ENCODE results near the gene S100A7A.
"Not testable (repeated sequence)": the region's sequence is repeated elsewhere in the genome, so short reads cannot be mapped to it uniquely, and the experiment has no call there.

Gene S100A7A

DNA sequence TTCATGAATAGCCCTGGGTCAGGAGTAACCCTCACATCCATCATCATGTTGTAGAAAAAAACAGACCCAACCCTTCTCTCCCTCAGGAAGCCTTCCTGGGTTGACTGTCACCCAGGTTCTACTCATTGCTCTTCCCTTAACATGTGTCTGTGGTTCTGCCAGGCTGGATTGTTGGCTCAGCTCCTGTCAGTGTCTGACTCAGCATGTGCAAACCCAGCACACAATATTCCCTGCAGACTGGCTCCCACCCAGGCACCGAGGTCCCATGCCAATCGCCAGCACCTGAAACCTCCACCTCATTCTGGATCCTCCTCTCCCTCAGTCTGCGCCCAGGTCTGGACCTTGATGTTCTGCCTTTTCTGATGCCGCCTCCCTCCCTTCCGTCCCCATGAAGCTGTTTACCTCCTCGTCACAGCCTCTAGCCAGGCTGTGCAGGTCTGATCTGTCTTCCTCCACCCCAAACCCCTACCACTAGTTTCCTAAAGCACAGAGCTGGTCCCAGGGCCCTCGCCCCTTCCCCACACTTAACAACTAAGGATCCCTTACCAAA is 21.1 kb upstream of the S100A7A start:
- no peak for DNase-seq (ENCODE audit: low spot score)

DNA sequence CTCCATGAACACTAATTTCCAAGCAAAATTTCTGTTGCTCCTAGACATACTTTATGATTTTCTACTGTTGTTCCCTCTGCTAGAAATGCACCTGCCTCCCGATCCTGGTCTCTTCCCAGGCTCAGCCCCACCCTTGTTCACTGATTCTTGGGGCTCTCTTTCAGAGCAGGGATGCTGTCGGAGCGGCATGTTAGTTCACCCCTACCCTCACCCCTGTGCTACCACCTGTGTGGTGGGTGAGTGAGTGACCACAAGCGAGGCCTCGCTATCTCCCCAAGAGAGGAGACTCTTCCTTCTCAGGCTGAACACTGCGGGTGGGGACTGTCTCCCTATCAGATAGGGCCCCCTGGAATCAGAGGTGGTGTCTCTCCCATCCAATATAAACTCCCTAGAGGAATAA is 20.5 kb upstream of the S100A7A start:
- no peak for DNase-seq (ENCODE audit: low spot score)

GRCh38 chr1:153396461-153396860 is 19.9 kb upstream of the S100A7A start:
- DNase-seq (ENCODE audit: low spot score), result no peak

DNA sequence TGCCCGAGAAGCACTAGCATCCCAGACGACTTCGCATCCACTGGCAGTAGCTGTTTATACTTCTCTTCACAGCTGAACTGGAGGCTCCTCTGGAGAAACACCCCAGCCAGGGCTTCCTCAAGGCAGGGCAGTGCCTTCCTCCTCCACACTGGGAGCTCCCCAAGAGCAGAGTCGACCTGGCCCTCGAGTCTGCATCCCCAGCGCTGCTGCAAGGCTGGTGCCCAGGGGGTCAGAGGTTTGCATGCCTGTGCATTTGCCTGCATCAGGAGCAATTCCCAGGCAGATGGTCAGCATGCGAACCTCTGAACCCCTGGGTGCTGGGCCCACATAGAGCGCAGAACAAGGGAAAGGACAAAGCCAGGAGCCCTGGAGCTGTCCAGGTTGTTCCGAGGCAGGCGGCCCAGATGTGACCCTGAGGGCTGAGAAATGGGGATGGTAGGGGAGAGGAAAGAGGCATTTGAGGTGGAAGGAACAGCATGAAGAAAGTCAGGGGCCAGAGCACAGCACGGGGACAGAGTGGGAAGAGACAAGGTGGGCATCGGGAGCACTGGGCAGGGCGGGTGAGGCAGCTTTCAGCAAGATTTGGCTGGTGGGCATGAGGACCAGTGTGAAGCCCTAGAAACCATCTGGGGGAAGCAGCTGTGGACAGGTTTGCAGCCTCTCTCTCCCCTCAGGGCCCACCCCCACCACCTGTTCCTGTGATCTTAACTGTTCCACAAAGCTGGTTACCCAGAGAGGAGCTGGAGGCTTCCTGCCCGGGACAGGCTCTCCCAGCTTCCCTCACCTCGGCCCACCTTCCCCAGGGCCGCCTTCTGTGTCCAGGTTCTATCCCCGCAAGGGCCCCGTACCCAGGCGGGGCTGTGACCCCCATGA is 19.0 kb upstream of the S100A7A start:
- DNase-seq (ENCODE audit: low spot score), result no peak

- no peak for DNase-seq (ENCODE audit: low spot score)
These were observed 18.2 kb upstream of the S100A7A start for GRCh38 chr1:153397924-153398651.

- DNase-seq (ENCODE audit: low spot score), result no peak
These were observed 16.8 kb upstream of the S100A7A start for GRCh38 chr1:153399401-153400055.

DNA sequence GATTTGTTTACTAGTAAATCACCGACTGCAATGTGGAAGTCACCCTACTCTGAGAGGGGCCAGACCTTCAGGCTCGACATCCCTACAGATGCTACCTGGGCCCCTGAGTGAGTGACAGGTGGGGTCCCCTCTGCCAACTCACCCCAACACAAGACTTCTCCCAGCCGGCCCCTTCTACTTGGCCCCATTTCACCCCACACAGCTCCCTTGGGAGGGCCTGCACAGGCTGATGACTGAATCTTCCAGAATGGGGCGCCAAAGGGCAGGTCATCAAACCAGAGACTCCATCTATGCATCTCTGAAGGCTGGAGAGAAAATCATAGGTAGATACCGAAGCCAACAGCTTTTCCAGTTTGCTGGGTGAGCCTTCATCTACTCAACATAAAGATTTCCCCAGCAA is 16.1 kb upstream of the S100A7A start:
- DNase-seq (ENCODE audit: low spot score), result no peak

- DNase-seq (ENCODE audit: low spot score), result no peak
These were observed 14.9 kb upstream of the S100A7A start for GRCh38 chr1:153401461-153401860.

DNA sequence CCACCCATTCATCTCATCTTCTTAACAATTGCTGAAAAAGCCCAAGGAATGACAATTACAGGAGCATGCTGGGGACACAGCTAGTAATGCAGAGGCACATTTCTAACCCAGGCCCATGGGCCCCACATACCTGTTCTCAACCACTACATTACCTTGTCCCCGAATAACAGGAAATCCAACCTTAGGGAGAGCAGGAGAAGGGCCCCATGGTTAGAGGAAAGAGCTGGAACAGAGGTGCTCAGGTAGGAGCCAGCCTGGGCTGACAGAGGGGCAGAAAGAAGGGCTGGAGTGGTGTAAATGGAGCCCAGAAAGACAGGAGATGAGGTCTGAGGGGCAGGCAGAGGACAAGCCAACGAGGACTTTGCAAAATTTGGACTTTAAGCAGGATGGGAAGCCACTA is 14.1 kb upstream of the S100A7A start:
- DNase-seq (ENCODE audit: low spot score), result no peak

DNA sequence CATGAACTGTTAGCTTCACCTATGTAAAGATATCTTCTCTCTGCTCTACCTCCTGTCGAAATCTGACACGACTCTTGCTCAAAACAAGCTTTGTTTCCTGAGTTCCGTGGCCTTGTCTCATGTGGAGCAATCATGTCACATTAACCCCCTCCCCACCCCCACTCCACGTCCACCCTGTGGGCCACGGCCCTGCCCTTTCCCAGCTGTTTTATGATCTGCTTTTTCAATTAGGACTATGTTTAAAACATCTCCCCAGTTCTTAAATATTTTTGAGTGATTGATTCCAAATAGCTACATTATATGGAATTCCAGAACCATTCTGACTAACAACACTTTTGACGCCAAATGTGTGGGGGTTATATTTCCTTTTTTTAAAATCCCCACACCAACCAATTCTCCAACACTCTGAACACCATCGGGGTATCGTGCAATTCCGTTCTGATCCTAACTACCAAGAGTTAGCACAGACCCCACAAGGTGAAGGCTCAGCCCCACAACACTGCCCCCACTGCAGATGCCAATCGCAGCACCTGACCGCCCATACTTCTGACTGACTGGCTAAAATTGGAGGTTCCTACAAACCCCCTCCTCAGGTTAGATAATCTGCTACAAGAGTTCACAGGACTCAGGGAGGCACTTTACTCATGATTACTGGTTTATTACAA is 12.8 kb upstream of the S100A7A start:
- DNase-seq (ENCODE audit: low spot score), result no peak

DNA sequence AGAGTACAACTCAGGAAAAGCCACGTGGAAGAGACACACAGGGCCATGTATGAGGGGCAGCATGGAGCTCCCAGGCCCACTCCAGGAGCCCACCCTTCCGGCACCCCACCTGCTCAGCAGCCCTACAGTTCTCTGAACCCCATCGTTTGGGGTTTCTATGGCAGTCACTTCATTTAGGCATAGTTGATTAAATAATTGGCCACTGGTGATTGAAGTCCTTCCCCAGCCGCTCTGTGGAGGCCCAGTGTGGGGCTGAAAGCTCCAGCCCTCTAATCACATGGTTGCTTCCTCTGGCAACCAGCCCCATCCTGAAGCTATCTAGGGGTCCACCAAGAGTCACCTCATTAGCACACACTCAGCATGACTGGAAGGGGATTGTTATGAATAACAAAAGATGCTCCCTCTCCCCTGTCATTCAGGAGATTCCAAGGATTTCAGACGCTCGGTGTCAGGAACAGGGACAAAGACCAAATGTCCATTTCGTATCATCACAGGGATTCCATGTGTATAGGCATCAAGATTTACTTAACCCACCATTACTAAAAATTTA is 12.2 kb upstream of the S100A7A start:
- no peak for DNase-seq (ENCODE audit: low spot score)

DNA sequence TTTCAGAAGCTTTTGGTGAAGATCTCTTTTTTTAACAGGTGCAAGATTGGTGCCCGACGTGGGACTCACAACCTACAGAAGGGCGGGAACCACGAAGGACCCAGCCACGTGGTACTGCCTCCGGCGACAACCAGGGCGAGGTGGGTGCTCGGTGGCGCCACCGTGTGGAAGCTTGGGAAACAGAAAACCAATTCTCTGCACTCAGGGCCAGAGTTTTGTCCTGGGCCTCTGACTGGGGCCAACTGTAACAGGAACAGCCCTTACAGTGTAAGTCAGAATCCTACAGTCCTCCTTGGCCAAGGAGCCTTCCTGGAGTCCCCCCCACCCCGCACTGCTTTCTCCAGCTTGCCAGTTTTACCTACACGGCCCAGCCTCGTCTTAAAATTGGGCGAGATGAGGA is 11.6 kb upstream of the S100A7A start:
- DNase-seq (ENCODE audit: low spot score), result peak; percentile 68

GRCh38 chr1:153405825-153406599 is 10.3 kb upstream of the S100A7A start:
- DNase-seq (ENCODE audit: low spot score), result not testable (repeated sequence)

DNA sequence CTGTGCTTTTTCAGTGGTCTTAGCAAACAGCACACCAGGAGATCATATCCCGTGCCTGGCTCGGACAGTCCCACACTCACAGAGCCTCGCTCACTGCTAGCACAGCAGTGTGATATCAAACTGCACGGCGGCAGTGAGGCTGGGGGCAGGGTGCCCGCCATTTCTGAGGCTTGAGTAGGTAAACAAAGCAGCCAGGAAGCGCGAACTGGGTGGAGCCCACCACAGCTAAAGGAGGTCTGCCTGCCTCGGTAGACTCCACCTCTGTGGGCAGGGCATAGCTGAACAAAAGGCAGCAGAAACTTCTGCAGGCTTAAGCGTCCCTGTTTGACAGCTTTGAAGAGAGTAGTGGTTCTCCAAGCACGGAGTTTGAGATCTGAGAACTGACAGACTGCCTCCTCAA is 9.0 kb upstream of the S100A7A start:
- DNase-seq (ENCODE audit: low spot score), result not testable (repeated sequence)

DNA sequence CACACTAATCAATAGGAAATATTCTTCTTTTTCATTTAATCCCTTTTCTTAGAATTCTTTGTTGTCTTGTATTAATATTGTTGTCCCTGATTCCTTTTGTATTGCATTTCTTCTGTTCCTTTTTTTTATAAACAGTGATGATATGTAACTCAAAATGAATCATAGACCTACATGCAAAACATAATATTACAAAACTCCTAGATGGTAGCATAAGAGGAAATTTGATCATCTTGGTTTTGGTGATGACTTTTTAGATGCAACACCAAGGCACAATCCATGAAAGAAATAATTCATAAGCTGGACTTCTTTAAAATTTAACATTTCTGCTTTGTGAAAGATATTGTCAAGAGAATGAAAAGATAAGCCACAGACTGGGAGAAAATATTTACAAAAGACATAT is 2.4 kb upstream of the S100A7A start:
- not testable (repeated sequence) for DNase-seq (ENCODE audit: low spot score)

DNA sequence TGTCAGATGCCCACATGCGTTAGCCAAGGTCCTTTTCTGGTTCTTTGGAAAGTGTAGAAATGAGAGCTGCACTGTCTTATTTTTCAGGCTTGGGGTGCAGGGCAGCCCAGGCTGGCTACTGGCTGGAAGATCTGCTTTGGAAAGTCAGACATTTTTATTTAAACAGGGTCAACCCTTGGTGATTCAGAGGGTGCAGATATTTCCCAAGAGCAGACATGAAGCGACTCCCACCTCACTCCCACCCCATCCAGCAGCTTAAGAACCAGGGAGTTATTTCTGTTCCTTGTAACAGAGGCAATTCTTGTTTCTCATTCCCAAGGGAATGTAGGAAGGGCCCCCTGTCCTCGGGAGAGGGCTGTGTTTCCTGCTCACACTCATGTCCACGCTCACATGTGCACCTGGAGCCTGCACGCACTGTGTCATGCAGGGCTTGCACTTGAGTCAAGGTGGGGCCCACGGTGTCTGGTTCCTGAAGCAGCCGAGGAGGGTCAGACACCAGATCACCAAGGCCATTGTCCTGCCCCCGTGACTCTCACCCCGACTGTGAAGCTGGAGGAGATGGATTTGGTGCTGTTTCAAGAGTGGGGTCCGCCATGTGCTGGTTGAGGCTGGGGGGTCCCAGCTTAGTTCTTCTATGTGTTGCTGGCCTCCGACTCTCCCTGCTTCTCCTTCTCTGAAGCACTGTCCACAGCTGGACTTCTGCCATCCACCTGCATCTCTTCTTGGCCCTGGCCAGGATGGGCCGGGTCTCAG is 992 bp downstream of the S100A7A start:
- DNase-seq (ENCODE audit: low spot score), result no peak

- not testable (repeated sequence) for DNase-seq (ENCODE audit: low spot score)
These were observed 2.6 kb downstream of the S100A7A start for GRCh38 chr1:153418758-153419435.

GRCh38 chr1:153419436-153419793 is 3.1 kb downstream of the S100A7A start:
- DNase-seq (ENCODE audit: low spot score), result not testable (repeated sequence)

DNA sequence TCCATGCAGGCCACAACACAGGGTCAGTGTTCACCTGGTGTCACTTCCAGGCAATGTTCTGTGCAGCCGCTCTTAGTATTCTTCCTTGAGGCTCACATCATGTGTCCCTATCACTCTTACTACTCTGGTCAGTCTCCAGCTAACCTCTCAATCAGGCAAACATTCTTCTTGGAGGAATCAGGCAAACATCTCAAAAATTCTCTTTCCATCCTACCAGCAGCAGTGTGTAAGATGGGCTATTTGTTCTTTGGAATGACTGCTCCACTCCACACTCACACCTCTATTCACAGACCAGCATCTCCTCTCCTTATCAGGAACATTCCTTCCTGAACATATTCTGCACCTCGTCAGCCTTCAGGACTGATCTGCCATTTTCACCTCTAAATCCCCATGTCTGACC is 4.0 kb downstream of the S100A7A start:
- no peak for DNase-seq (ENCODE audit: low spot score)
